Fibroblast of the aortic adventitia (primary cell): ENCODE results near the gene ZKSCAN4. TPM values are rescaled to one million over a fixed set of nuclear protein-coding genes. Genes with fewer than 3 reads are reported as not detected.

Experiments
- DNase-seq: peaks from one replicate; pipeline ENCODE4 v3.0.0-alpha.2; 2010; ENCODE audit warnings: low read depth
- H3K4me3 ChIP-seq: 2 replicates; pipeline ENCODE4 v1.5.1; 2011; ENCODE audit warnings: low read depth, mild to moderate bottlenecking, control low read depth, low read length, moderate library complexity
- CTCF ChIP-seq: IDR thresholded peaks from 2 replicates; pipeline ENCODE4 v1.5.1; 2011; ENCODE audit warnings: mild to moderate bottlenecking, low read length, control low read depth, inconsistent platforms; ENCODE audit not compliant: insufficient read depth
- total RNA-seq: library from RNA; depleted of rRNA; stranded (reverse); fragments of >200 nt; gene quantifications from 2 replicates; pipeline ENCODE4 v1.2.3, GENCODE V29; 2012; ENCODE audit warnings: low replicate concordance

ZKSCAN4 gene
- total RNA-seq, 1 donor = 5.9 TPM

- no peak for DNase-seq
- H3K4me3 ChIP-seq = peak overlapping the region; percentile 90
- TF ChIP-seq CTCF = no peak
These were observed 434 bp downstream of the ZKSCAN4 start for GRCh38 chr6:28251661-28252008.

DNA sequence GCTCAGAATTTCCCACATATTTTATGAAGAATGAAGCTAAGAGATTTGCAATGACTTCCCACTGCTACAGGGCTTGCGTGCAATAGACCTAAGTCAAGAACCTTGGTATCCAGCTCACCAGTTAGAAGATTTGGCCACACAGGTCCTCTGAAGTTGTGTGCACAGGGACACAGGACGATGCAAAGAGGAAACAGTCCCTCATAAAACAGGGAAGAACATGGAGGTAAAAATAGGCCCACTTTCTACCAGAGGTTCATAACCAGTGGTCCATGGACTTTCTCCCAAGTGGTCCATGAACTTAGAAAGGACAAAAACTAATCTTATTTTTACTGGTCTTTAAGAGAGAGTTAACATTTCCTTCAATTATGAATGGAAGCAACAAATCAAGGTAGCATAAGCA, 1.3 kb downstream of the ZKSCAN4 start:
- no peak for TF ChIP-seq CTCF
- peak overlapping the region; percentile 90 for H3K4me3 ChIP-seq
- no peak for DNase-seq

DNA sequence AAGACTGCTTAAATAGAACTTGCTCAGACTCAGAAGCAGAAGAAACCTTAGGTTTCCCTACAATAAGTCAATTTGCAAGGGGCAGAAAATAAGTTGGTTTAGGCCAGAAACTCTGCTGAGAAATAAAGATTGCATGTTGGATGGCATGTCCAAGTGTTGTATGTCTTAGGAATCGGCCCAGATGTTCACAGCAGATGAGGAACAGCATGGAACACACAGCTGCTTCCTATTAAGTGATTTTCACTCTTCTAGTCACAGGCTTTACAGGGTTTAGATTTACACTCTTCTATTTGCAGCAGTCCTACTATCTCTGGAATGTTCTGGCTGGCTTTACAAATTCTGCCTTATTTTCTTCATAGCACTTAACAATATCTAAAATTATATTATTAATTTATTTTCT, 3.2 kb downstream of the ZKSCAN4 start:
- DNase-seq = no peak

GRCh38 chr6:28245206-28245941, 6.7 kb downstream of the ZKSCAN4 start:
- no peak overlapping the region for H3K4me3 ChIP-seq
- no peak for DNase-seq
- TF ChIP-seq CTCF = no peak

More for the DNA sequence above, 3.2 kb downstream of the ZKSCAN4 start:
- H3K4me3 ChIP-seq = no peak overlapping the region
- TF ChIP-seq CTCF = no peak

DNA sequence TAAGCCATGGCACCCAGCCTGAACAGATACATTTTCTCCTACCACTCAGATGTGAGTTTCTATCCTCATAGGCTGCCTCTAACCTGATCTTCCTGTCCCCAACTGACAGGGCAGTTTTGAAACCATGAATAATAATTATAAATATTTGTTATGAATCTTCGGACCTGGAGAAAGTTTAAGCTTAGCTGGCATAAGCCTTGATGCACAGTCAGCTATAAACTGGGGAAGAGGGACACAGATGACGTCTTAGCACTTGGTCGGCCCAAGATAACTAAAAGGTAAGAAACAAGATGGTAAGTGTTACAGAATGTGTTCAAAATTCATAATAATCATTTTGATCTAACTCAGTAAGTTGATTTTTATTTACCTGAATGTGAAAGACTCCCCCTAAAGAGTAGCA, 8.1 kb downstream of the ZKSCAN4 start:
- H3K4me3 ChIP-seq = no peak overlapping the region
- no peak for TF ChIP-seq CTCF
- DNase-seq = no peak

GRCh38 chr6:28240471-28240870, 11.6 kb downstream of the ZKSCAN4 start:
- no peak for TF ChIP-seq CTCF
- DNase-seq = no peak
- no peak overlapping the region for H3K4me3 ChIP-seq

DNA sequence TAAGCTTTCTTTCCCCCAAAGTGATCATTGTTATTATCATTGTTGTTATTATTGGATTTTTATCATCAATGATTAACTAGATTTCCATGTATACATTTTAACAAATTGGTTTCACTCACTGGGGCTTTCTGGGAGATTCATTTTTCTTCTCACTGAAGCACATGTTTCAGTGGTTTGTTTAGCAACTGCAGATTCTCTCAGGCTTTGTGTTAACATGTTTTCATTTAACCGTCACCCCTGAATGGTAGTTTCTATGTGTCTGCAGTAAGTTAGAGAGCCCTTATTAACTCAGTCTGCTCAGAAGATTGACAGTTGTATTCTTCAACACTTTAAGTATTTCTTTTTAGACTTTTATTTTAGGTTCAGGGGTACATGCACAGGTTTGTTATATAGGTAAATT, 12.4 kb downstream of the ZKSCAN4 start:
- DNase-seq = no peak
- no peak overlapping the region for H3K4me3 ChIP-seq
- no peak for TF ChIP-seq CTCF
